GM12878 (cell line): ENCODE data around the gene CDH1. TPM values are rescaled to one million over a fixed set of nuclear protein-coding genes. Genes with fewer than 3 reads are reported as not detected.

Source experiments
- BACH1 ChIP-seq: fragments of 450-650 bp; IDR thresholded peaks from 2 replicates; pipeline ENCODE4 v1.6.1; 2017; ENCODE audit warnings: mild to moderate bottlenecking, borderline replicate concordance
- BCL11A ChIP-seq: IDR thresholded peaks from 2 replicates; pipeline ENCODE4 v1.6.1; 2011; ENCODE audit warnings: low read depth, low read length
- EGR1 ChIP-seq, 2 experiments: IDR thresholded peaks; 1 replicate in 1 of 2; 2 replicates in 1 of 2; pipeline ENCODE4 v1.6.1; 2011 to 2012; ENCODE audit warnings: low read depth in 2 of 2, low read length in 2 of 2, borderline replicate concordance in 1 of 2, mild to moderate bottlenecking in 1 of 2, moderate library complexity in 1 of 2
- IKZF1 ChIP-seq: fragments of 450-650 bp; conservative IDR thresholded peaks from 2 replicates; pipeline ENCODE4 v1.6.1; 2017; ENCODE audit warnings: antibody characterized with exemption, mild to moderate bottlenecking
- IRF4 ChIP-seq: IDR thresholded peaks from 2 replicates; pipeline ENCODE4 v1.6.1; 2011; ENCODE audit warnings: low read depth, low read length
- LARP7 ChIP-seq: fragments of 450-650 bp; IDR thresholded peaks from 2 replicates; pipeline ENCODE4 v1.6.1; 2017; ENCODE audit warnings: mild to moderate bottlenecking
- MTA3 ChIP-seq: IDR thresholded peaks from 2 replicates; pipeline ENCODE4 v1.6.1; 2012; ENCODE audit warnings: low read length, inconsistent platforms, borderline replicate concordance
- RFX5 ChIP-seq: IDR thresholded peaks from 2 replicates; pipeline ENCODE4 v1.6.1; 2011; ENCODE audit warnings: low read depth, low read length, improper control_type of control experiment
- SP1 ChIP-seq: IDR thresholded peaks from one replicate; pipeline ENCODE4 v1.6.1; 2011; ENCODE audit warnings: low read depth, low read length
- SPI1 ChIP-seq: IDR thresholded peaks from 2 replicates; pipeline ENCODE4 v1.6.1; 2011; ENCODE audit warnings: low read depth, mild to moderate bottlenecking, low read length, moderate library complexity, borderline replicate concordance; ENCODE audit not compliant: insufficient read depth
- SUZ12 ChIP-seq: fragments of 200-600 bp; sonication (generic); IDR thresholded peaks from one replicate; pipeline ENCODE4 v1.6.1; 2018; ENCODE audit warnings: antibody characterized with exemption, mild to moderate bottlenecking; ENCODE audit not compliant: unreplicated experiment
- WRNIP1 ChIP-seq: IDR thresholded peaks from 2 replicates; pipeline ENCODE4 v1.6.1; 2011; ENCODE audit warnings: low read depth, low read length, improper control_type of control experiment, borderline replicate concordance
- YY1 ChIP-seq: IDR thresholded peaks from 2 replicates; pipeline ENCODE4 v1.6.1; 2011; ENCODE audit warnings: low read depth, mild to moderate bottlenecking, low read length
- ZBED1 ChIP-seq: IDR thresholded peaks from 2 replicates; pipeline ENCODE4 v1.6.1; 2016; ENCODE audit warnings: borderline replicate concordance
- ZBTB11 ChIP-seq: fragments of 450-650 bp; formaldehyde crosslinking; IDR thresholded peaks from 2 replicates; pipeline ENCODE4 v1.5.0; 2022; ENCODE audit warnings: mild to moderate bottlenecking, missing genetic modification characterization
- ZNF687 ChIP-seq: fragments of 450-650 bp; IDR thresholded peaks from 2 replicates; pipeline ENCODE4 v1.6.1; 2017; ENCODE audit warnings: mild to moderate bottlenecking, moderate library complexity
- polyA plus RNA-seq, 11 experiments: library from polyadenylated mRNA; depleted of rRNA in 4 of 11; unstranded in 6 of 11; stranded (reverse) in 5 of 11; fragments of >200 nt; fragmentation: Nextera tagmentation in 4 of 11; fragmentation: Illumina TruSeq in 1 of 11; extraction: Ambion mirVana in 4 of 11; extraction: Trizol in 1 of 11; gene quantifications; 1 replicate in 1 of 11; 2 replicates in 10 of 11; pipeline versions ENCODE4 v1.2.1 to v1.2.3, GENCODE V29; 2011 to 2016; ENCODE audit warnings: inconsistent platforms in 2 of 11, missing spikeins in 2 of 11, low read depth in 1 of 11
- total RNA-seq, 4 experiments: library from RNA; depleted of rRNA in 3 of 4; stranded (reverse); fragments of >200 nt in 3 of 4; fragmentation: Illumina TruSeq in 1 of 4; extraction: Trizol in 1 of 4; gene quantifications; 2 replicates each; pipeline versions ENCODE4 v1.2.1 to v1.2.3, GENCODE V29; 2013 to 2021
- TF ChIP-seq, protein P1 (sequence below): fragments of 450-650 bp; IDR thresholded peaks from 2 replicates; pipeline ENCODE4 v1.6.1; 2017; ENCODE audit warnings: borderline replicate concordance

Gene CDH1
- total and polyA plus RNA-seq, 10 of the 15 experiments (the other 5 are each of a cell fraction or from before 2014, with no cell fraction given): 2.2 to 30.6 (median 17.7) TPM

- TF ChIP-seq ZBTB11 (CRISPR knock-in tag) (no peak), IKZF1 (peak; percentile 60), ZBED1 (0 out of 2 replicates have a peak, but pooled peaks have one; percentile 54), LARP7 (no peak), BCL11A (no peak), IRF4 (no peak), ZNF687 (no peak), MTA3 (peak; percentile 69; the same call in 1 of the 2 replicates), EGR1 (IDR thresholded peaks at IDR 0.05; ENCODE audit: borderline replicate concordance in 1 of 2, low read depth in 2 of 2, low read length in 2 of 2) (no peak), WRNIP1 (no peak), SP1 (peak; percentile 43), BACH1 (0 out of 2 replicates have a peak, but pooled peaks have one; percentile 17), SPI1 (no peak), RFX5 (no peak), YY1 (no peak), SUZ12 (no peak)
- TF ChIP-seq, protein P1, sequence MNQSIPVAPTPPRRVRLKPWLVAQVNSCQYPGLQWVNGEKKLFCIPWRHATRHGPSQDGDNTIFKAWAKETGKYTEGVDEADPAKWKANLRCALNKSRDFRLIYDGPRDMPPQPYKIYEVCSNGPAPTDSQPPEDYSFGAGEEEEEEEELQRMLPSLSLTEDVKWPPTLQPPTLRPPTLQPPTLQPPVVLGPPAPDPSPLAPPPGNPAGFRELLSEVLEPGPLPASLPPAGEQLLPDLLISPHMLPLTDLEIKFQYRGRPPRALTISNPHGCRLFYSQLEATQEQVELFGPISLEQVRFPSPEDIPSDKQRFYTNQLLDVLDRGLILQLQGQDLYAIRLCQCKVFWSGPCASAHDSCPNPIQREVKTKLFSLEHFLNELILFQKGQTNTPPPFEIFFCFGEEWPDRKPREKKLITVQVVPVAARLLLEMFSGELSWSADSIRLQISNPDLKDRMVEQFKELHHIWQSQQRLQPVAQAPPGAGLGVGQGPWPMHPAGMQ: no peak
These were observed 17.1 kb upstream of the CDH1 start (continued) for GRCh38 chr16:68719993-68720489.
